LoVo (cell line): ENCODE measurements around the gene ATP2C1.
A peak's percentile ranks its signal among the peaks of the same experiment; 100 is the strongest.

ENCODE experiments used
- DNase-seq: peaks from one replicate; pipeline ENCODE4 v3.0.0-alpha.2; 2016; ENCODE audit warnings: low spot score

The ATP2C1 gene

DNA sequence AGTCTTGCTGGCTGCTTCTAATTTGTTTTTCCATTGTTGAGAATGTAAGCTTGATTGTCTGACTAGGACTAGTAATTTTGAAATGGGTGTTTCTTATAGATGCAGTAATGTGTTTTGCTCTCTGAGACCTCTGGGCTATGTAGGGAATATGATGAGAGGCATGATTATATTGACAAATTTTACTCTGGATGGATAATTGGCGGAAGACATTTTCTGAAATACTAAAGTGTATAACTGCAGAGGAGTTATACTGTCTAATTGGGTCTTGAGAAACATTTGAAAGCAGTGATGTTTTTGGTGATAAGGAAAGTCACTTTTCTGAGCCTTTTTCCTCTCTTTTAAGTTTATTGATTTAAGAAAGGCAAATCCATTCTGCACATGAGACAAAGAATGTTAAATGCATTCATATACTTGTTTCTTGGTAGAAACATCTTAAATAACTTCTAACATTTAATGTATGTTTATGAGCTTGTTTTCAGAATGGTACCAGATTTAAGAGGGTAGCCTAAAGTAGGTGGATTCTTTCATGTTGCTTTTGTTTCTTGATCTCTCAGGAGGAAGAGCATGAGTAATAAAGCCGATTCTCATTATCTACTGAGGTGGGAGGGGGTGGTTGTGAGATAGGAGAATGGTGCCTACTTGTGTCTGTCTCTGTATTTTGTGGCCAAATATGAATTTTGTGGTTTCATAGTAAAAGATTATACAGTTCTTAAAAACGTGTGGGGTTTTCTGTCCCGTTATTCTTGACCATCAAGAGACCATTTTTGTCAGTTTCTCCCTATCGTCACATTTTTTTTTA, 2.0 kb downstream of the ATP2C1 start:
- no peak for DNase-seq

DNA sequence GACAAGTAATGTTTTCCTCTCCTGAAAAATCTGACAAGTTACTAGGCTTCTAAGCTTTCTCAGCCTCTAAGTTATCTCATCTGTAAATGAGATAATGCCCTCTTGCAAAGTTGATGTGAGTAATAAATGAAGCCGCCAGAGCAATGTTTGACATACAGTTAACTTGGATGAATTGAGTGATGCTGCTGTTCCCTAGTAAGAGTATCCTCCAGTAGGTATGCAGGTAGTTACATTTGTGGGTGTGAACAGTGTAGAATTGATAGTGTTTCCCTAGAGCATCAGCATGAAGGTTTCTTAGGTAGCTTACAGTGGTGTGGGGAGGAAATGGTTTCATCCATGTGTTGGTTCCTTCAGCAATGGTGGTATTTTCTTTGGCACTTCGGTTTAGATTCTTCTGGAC, 3.4 kb downstream of the ATP2C1 start:
- no peak for DNase-seq

DNA sequence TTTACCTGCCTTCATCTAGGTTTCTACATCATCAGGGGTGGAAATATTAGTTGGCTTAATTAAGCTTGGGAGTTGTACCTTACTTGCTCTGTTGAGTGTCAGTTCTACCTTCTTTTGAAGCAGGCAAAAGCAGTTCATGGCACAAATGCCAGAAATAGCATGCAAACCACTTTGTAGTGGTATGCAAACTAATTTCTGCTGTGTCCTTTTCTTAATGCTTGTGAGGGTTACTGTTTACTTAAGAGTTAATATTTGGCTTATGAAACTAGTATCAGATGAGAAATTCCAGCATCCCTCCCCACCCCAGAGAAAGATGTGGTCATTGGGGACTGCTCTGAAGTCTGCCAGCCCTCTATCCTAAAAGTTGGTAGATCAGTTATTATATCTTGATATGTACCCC, 7.1 kb downstream of the ATP2C1 start:
- no peak for DNase-seq

DNA sequence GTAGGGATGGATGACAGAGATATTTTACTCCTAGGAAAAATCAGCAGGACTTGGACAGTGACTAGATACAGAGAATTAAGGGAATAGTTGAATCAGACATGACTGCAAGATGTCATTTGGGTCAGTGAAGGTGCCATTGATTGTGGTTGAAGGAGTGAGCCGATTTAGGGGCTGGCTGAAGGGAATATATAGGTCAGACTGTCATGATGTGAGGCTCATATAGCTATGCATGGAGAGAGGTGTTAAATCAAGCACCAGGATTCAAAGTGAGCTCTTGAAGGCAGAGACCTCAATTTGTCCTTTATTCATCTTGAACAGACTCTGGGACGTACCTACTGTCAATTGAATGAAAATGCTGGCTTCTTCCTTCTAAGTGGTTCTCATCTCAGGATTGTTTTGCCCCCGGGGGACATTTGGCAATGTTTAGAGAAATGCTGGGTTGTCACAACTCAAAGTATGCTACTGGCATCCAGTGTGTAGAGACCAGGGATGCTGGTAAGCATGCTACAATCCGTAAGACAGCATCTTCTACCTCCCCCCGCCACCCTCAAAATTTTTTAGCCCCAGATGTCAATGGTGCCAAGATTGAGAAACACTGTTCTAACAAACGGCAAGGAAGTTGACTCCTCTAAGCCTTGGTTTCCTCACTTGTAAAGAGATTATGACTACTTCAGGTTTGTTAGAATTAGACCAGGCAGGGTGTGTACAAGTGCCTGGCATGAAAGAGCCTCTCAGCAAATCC, 7.8 kb downstream of the ATP2C1 start:
- no peak for DNase-seq

DNA sequence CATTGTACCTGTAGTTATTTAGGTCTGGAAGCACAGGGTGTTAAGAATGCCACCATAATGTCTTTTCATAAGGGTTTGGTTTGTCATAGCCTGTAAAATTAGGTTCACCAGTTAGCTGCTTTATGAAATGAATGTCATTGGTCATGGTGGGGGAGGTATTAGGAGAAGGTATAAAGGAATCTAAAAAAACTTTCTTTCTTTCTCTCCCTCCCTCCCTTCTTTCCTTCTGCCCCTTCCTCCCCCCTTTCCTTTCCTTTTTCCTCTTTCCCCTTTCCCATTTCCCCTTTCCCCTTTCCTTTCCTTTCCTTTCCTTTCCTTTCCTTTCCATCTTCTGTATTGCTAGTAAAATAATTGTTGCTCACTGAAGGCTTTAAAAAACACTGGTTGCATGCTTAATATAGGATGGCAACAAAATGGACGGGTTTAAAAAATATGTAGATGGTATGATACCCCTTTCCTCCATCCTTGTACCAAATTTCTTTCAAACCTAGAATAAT, 9.6 kb downstream of the ATP2C1 start:
- DNase-seq = no peak

DNA sequence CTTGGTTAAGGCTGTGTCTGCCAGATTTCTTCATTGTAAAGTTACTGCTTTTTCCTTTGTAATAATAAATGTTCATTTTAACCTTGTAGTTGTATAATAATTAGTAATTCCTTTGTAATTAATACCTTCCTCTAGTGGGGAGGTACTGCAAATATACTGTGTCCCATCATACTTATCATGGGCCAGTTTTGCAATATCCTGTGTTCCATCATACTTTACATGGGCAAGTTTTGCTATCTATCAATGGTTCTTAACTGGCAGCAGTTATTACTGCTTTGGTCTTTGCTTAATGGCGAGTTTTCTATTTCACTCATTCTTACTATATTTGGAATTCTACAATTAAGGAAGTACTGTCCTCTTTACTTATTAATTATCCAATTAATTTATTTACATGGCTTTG, 10.6 kb downstream of the ATP2C1 start:
- no peak for DNase-seq

DNA sequence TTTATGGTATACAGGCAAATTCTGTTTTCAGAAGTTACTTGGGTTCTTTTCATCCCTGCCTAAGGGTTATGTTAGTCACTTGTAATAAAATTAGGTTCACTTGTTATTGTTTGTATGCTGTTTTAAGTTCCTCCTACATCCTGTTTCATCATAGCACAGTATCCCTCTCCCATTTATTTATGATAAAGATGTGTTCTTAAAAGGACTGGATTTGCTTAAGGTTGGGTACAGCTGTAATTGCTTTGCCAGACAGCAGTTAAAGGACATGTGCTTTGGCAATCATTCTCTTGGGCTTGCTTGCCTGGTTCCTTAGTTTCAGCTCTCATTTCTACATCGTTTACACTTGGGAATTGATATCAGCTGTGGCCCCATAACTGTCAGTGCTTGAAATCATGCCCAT, 11.7 kb downstream of the ATP2C1 start:
- DNase-seq = peak; percentile 14

DNA sequence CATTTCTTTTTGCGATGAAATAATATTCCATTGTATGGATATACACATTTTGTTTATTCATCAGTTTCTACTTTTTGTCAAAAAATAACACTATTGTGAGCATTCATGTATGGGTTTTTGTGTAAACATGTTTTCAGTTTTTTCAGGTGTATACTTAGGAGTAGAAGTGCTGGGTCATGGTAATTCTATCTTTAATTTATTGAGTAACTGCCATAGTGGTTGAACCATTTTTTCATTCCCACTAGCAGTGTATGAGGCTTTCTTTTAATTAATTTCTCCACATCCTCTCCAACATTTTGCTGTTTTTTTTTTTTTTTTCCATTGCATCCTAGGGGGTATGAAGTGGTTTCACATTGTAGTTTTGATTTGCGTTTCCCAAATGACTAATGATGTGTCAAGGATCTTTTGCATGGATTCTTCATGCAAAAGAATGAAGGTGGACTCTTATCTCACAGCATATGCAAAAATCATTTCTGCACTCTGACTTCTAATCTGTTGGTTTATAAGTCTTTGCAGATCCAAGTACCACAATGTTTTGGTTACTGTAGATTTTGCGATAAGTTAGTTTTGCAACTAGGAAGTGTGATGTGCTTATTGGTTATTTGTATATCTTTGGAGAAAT, 12.6 kb downstream of the ATP2C1 start:
- DNase-seq = no peak

DNA sequence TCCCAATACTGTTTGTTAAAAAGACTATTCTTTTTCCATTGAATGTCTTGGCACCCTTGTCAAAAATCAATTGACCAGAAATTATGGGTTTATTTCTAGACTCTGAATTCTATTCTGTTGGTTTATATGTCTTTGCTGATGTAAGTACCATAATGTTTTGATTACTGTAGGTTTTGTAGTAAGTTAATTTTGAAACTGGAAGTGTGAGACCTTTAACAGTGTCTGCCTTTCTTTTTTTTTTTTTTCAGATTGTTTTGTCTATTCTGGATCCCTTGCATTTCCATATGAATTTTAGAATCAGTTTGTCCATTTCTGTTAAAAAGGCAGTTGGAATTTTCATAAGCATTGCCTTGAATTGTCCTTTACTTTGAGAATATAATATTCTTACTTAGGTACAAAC, 13.6 kb downstream of the ATP2C1 start:
- no peak for DNase-seq

DNA sequence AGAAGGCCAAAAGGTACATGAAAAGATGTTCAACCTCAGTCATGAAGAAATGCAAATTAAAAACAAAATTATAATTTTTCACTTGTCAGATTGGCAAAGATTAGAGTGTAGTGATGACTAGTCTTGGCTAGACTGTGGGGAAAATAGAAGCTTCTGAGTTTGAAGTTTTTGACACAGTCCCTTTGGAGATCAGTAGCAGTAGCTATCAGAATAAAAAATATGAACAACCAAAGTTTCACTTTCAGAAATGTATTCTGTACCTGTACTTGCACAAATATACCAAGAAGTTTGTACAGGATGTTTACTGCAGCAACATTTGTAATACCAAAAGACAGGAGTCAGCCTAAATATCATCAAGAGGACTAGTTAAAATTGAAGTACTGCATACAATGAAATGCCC, 14.1 kb downstream of the ATP2C1 start:
- DNase-seq = no peak

DNA sequence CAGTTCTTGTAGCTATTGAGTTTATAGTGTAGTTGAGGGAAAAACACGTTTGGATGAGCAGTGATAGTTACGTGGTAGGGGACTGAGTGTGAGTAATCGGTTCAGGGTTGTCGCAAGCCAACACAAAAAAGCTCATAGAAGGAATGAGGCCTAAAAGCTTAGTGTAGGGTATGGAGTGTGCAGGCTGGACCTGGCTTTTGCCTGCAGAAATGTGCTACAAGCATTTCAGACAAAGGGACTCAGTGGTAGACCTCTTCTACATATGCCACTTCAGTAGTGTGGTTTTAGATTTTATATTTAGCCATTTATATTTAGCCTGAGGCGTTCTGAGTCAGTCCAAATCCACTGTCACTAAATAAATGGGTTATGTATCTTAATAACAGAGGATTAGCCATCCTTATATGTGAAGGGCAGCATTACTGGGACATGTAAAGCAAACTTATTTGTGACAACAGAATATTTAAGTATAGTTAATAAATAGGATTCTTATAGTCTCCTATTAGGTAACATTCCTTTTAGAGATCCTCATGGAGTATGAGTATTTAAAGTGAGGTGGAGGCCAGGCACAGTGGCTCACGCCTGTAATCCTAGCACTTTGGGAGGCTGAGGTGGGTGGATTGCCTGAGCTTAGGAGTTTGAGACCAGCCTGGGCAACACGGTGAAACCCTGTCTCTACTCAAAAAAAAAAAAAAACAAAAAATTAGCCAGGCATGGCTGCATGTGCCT, 21.8 kb downstream of the ATP2C1 start:
- no peak for DNase-seq

DNA sequence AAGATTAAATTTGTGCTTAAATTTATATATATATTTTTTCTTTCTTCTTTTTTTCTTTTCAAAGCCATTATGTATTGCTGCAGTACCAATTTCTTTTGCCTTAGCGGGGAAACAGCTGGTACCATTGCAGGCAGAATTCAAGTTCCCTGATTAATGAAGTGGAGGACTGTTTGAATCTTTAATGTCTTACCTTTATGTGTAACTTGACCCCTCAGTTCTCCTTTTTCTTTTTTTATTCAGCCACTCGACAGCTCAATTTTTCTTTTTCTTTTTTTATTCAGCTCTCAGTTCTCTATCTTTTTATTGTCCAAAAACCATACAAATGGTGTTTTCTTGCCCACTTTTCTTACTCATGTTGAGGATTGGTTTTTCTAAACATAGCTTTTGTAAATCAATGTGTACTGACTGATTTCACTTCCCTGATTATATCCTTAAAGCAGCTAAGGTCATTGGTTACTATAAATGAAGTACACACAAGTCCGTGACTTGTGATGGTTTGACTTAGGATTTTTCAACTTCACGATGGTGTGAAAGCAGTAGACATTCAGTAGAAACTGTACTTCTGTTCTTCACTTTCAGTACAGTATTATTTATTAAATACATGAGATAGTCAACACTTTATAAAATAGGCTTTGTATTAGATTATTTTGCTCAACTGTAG, 22.8 kb downstream of the ATP2C1 start:
- DNase-seq = no peak

DNA sequence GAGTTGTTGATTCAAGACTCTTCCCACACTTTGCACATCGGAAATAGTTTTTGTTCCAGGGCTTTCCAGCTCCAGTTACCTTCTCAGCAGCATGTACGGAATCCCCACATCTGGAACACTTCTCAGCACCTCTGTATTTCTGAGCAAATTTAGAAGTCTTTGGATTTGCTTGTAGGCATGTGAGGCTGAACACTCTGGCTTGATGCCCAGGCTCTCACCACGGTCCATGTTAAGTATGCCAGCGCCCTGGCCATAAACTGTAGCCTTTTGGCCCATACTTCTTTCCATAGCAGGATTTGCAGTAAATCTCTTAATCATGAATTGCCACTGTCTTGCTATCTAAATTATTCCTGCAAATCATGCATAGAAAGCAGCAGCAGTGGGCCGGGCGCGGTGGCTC, 24.4 kb downstream of the ATP2C1 start:
- DNase-seq = no peak

DNA sequence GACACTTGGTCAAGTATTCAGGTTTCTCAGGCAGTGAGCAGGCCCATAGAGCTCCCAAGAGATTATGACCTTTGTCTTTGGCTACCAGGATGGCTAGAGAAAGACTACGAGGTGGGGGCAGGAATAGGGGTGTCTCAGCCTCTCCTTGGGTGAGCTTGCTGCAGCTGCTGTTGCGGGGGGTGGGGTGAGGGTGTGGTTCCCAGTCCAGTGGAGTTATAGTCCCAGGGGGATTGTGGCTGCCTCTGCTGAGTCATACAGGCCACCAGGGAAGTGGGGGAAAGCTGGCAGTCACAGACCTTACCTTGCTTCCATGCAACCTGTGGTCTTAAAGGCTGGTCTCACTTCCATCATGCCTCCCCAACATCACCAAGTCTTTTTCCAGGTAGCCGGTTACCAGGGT, 31.7 kb downstream of the ATP2C1 start:
- peak; percentile 37 for DNase-seq

DNA sequence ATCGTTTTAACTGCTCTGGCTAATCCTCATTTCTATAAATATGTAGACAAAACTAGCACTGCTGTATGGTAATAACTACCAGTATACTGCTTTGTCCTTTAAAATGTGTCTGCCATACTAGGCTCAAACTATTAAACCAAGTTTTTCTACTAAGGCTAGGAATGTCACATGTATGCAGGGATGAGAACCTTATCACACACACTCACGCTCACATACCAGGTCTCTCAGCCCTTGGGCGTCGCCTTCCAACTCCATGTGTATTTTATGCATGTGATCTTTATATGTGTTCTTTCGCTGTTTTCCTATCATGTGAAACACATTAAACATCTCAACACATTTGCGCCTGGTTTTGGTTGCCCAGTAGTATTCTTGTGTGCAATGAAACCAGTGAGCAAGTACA, 32.6 kb downstream of the ATP2C1 start:
- no peak for DNase-seq

DNA sequence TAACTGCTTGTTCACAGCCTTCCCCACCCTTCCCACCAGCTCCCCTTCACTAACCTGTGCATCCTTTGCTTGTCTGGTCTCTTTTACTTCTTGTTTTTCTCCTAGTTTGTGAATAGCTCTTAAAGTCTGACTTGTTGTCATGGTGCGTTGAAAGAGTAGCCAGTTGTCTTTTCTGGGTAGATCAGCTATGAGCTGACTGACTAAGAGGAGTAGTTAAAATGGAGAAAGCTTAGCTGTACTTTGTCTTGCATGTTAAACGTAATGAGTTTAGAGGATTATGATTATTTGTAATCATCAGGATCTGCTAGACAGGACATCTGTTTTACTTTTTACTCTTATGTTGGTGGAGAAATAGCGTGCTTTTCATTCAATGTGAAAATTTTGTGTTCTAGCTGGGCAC, 35.9 kb downstream of the ATP2C1 start:
- no peak for DNase-seq

DNA sequence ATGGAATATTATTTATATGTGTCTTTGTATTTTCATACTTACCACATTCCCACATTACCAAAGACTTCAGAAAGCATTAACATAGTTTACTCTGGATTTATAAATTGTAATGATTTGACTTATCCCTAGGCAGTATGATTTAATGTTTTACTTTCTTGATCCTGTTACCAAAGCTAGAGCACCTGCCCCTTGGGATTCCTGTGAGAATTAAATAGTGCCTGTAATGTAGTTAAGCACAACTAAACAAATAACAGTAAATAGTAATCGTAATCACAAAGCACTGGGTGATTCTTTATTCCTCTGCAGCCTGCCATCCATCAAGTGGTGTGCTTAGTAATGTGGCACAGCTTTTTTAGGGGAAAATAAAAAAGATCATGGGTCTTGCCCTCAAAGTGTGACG, 39.1 kb downstream of the ATP2C1 start:
- no peak for DNase-seq

DNA sequence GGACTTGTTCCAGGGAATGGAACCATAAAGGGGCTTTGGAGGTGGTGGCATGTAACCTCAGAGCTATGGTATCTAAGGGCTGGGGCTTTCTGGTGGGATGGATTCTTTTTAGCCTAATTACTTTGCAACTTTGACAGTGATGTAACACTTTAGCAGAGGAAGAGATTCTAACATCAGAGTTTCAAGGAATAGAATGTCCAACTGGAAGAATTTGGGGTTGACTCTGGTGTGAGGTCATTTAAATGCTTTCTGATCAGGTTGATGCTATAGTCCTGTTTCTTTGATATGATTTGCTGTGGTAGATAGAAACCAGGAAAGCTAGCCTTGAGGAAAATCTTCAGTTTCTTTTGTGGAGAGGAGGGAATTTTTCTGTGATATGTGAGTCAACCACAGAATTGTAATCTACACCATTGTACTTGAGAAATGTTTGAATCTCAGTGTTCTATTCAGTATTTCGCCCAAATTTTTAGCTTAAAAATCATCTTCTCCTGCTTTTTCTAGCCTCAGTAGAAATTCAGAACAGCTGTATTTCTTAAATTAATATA, 40.0 kb downstream of the ATP2C1 start:
- no peak for DNase-seq

DNA sequence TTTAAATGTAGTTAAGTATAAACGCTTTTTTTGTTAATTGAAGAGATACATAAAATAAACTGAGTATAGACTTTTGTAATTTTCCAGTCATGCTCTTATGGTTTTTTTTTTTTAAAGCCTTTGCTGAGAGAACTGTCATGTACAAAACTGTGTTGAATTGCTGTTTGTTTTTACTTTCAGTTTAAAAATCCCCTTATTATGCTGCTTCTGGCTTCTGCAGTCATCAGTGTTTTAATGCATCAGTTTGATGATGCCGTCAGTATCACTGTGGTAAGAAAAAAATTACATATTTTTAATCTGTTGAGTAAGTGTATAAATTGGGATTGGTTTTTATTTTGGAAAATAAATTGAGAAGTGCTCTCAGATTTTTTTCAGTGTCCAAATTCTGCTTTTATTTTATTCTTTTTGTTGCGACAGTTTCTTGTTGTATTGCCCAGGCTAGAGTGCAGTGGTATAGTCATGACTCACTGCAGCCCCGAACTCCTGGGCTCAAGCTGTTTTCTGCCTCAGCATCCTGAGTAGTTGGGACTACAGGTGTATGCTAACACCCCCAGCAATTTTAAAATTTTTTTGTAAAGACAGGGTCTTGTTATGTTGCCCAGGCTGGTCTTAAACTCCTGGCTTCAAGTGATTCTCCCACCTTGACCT, 40.7 kb downstream of the ATP2C1 start:
- no peak for DNase-seq

DNA sequence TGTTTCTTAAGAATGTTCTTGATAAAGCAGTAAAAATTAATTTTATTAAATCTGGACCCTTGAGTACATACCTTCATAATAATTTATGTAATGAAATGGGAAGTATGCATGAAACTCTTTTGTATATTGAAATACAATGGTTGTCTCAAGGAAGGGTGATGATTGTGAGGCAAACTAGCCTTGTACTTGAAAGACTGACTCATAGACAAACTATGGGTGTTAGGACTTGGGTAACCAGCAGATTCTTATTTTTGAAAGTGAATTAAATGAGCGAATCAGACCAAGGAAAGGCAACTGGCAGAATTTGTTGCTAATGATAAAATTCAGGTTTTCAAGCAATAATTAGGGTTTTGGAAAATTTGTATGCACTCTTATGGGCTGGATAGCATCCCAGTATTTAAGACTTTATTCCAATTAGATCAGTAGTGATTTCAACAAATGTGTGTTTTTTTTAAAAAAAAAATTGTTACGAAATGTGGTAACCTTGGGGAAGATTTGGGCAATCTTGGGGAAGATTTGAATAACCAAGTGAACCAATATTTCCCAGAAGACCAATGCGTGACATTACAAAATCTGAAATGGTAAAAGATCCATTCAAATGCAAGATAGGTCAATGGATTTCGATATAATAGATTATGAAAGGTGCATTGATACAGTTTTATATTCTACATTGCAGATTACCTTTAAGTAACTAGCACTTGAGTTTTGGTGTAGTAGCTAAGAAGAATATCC, 42.0 kb downstream of the ATP2C1 start:
- no peak for DNase-seq
